Mucosa of descending colon (tissue), 3 donors: ENCODE results near the gene POLQ. TPM values are rescaled to one million over a fixed set of nuclear protein-coding genes. Genes with fewer than 3 reads are reported as not detected.

Experiments
- total RNA-seq, 3 donors: library from RNA; stranded (reverse); fragmentation: NEBNext Ultra II Directional in 2 of 3; extraction: Animal tissue kit (Norgen Biotek cat#: 25700) in 2 of 3; gene quantifications; one replicate each; pipeline versions ENCODE4 v1.2.1 to v1.2.4, GENCODE V29; 2021 to 2023
- donor health status: DM: no; HTN: no; CAD: no; lungs with moderate emphysema.
- donor health status: DM: no; HTN: no; CAD: no.
- donor health status: DM: no; HTN: yes; CAD: no.

Gene POLQ
- total RNA-seq, 3 donors from 2014 or later, result 1.9 to 4.8 (median 3.2) TPM

Other genes starting within 250 kb of the POLQ start
- gene ARGFX, start 22.0 kb upstream of the POLQ start, total RNA-seq, result not detected
- under 1 TPM in 1 of 3 donors, not detected in 2; 0.10 TPM for gene FBXO40, start 47.4 kb upstream of the POLQ start, total RNA-seq
- 10 to 100 TPM in 2 of 3 donors, 1 to 10 TPM in 1; 8.8 to 32.1 (median 23.5) TPM for gene HCLS1, start 114.9 kb upstream of the POLQ start, total RNA-seq
- 10 to 100 TPM; 65.1 to 86.9 (median 71.6) TPM for gene GOLGB1, start 203.8 kb upstream of the POLQ start, total RNA-seq